NCI-H748 treated with DMSO at 0.1 percent for 48 hours (cell line): ENCODE measurements around the gene ZNF221.
A peak's percentile ranks its signal among the peaks of the same experiment; 100 is the strongest.
"Not testable (repeated sequence)": the region's sequence is repeated elsewhere in the genome, so short reads cannot be mapped to it uniquely, and the experiment has no call there.

Experiments
- DNase-seq: peaks from one replicate; lab custom pipeline; 2025; lab: John Stamatoyannopoulos, UW

Gene ZNF221

GRCh38 chr19:43950834-43951645 lies at the start of gene ZNF221:
Gene ZNF221 (plus strand): TSS chr19:43951228. CDS start chr19:43962727, 11,499 bp downstream.
- DNase-seq: peak; percentile 94

DNA sequence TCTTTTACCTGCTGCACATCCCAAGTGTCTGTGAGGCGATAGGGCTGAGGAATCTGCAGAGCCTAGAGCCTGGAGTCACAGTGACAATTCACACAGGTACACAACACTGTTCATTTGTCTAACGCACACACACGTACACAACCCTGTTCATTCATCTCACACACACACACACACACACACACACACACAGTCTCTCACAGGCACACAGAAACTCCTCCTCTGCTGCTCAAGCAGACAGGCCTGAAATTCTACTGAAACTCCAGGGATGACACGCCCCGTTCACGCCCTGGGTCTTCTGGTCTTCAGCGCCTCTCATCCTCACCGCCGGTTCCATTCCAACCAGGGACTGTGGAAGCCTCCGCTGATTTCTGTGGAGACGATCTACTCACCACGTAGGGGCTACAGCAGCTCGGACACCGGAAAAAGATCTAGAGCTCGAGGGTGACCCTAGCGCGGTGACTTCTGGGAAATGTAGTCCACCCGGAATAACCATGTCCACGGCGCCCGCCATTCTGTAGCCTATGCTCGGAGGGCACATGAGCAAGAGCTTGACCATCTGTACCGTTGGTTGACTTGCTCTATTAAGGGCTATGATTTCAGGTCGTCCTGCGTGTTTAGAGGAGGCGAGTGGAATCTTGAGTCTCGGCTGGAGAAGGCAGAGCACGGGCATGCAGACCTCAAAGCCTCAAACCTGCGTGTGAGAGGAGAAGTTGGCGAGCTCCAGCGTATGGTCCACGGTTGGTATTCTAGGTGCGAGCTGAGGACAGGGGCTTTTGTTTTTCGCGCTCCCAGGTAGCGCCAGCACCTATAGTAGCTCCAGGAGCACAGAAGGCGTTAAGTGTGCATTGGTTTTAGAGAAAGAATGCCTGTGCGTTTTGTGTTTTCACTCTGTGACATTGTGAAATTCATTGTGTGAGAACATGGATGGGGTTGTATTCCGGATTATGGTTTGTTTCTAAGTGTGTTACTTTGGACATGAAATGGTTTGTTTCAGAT lies 49.3 kb upstream of the ZNF221 start:
- peak; percentile 39 for DNase-seq

GRCh38 chr19:43902399-43902798 lies 48.6 kb upstream of the ZNF221 start:
- no peak for DNase-seq

- no peak for DNase-seq
These were observed 45.1 kb upstream of the ZNF221 start for GRCh38 chr19:43905897-43906296.

GRCh38 chr19:43906774-43907173 lies 44.3 kb upstream of the ZNF221 start:
- DNase-seq: no peak

- no peak for DNase-seq
These were observed 42.4 kb upstream of the ZNF221 start for GRCh38 chr19:43908659-43909058.

DNA sequence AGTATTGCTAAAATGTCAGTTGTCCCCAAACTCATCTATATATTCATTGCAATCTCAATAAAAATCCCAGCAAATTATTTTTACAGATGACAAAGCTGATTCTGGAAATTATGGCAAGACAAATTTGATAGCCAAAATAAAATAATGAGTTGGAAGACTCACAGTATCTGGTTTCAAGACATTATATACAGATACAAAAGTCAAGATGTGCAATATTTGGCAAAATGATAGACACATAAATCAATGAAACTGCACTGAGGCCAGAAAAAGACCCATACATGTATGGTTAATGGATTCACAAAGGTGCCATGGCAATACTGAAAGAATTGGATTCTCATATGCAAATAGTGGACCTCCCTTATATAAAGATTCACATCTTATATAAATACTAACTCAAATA lies 40.1 kb upstream of the ZNF221 start:
- DNase-seq: no peak

DNA sequence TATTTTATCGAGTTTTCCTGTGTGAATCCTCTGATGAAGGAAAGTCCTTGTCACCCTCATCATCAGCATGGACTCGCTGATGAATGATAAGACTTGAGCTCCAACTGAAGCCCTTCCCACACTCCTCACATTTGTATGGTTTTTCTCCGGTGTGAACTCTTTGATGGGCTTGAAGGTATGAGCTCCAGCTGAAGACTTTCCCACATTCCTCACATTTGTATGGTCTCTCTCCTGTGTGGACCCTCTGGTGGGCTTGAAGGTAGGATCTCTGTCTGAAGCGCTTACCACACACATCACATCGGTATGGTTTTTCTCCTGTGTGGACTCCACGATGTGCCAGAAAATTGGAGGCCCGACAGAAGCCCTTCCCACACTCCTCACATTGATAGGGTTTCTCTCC lies 37.6 kb upstream of the ZNF221 start:
- DNase-seq: no peak

GRCh38 chr19:43914051-43914450 lies 37.0 kb upstream of the ZNF221 start:
- DNase-seq: no peak

- DNase-seq: no peak
These were observed 27.2 kb upstream of the ZNF221 start for GRCh38 chr19:43923875-43924274.

DNA sequence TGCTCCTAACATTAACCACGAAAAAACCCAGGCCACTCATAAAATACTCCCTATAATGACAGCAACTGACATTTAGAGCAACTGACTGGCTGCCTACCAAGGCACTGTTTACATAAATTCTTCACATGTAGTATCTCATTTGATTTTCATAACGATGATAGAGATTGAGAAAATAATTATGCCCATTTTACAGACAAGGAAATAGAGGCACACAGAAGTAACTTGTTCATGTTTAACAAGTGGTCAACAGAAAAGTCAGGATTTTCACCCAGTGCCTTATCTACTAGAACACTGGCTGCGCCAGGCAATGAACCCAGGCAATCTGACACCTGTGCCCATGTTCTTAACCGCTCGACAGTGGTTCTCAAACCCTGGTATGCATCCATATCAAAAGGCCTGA lies 22.2 kb upstream of the ZNF221 start:
- no peak for DNase-seq

DNA sequence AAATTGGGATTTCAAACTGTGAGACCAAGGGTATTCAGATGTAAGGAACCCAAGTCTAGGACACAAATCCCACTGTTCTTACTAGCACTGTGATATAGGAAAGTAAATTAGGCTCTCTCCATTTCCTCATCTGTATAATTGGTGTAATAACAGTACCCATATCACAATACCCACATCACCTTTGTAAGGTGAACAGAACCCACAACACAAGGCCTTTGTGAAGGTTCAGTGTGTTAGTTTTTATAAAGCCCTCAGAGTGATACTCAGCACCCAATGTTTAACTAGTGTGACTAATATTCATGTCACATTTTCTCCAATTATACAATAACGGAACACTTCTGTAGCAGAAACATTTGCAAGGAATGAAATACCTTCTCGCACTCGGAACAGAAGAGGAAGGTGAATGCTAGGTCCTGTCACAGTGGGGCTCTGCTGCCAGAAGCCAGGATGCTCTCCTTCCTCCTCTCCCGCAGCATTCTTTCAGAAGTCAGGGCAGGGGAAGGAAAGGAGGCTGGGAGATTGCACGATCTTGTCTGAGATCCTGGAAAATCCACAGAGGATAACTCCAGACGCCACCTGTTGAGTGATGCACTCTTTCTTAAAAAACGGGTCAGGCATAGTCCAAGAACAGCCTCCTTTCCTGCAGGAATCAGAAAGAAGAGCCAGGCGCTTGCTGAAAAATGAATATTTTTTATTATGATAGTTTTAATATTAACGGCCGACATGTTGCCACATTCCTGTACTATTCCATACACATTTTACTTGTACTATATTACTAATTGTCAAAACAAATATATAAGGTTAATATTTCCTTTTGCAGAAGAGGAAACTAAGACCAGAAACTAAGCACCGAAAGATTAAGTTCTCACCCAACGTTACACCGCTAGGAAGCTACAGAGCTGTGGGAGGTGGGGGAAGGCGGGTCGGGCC lies 16.7 kb upstream of the ZNF221 start:
- no peak for DNase-seq

DNA sequence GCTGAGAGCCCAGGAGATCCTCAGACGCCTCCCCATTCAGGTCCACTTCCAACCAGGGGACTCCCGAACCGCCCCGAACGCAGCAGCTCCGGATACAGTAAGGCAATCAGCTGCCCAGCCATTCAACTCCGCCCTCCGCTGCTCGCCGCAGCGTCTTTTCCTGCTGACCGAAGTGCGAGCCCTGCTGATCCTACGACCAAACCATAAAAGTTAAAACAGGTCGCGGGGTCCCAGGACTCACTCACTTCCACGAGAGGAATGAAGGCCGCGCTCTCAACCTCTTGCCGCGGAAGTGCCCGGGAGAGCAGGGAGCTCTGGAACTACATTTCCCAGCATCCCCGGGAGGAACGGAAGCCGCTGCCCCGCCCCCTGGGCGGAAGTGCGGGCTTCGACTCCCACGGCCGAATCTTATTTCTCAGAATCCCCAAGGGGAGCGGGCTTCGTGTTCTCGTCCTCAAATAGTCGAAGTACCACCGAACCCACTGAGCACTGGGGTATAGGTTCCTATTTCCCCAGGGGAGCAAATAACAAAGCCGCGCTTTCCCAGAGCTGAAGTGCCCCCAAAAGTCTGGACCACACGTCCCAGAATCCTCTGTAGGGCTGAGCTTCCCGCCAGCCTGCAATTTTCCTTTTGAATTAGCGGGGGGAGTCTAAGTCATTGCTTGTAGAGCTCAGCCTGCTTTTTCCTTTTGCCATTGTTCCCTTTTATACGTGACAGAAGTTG lies 15.9 kb upstream of the ZNF221 start, which contains the start of gene ZNF45:
TSS of gene ZNF45 (minus strand) at position 298 of the 724 bp plus-strand sequence. CDS start 13,097 bp downstream, outside the sequence.
- peak; percentile 87 for DNase-seq

- no peak for DNase-seq
These were observed 14.8 kb upstream of the ZNF221 start for GRCh38 chr19:43936188-43936587.

DNA sequence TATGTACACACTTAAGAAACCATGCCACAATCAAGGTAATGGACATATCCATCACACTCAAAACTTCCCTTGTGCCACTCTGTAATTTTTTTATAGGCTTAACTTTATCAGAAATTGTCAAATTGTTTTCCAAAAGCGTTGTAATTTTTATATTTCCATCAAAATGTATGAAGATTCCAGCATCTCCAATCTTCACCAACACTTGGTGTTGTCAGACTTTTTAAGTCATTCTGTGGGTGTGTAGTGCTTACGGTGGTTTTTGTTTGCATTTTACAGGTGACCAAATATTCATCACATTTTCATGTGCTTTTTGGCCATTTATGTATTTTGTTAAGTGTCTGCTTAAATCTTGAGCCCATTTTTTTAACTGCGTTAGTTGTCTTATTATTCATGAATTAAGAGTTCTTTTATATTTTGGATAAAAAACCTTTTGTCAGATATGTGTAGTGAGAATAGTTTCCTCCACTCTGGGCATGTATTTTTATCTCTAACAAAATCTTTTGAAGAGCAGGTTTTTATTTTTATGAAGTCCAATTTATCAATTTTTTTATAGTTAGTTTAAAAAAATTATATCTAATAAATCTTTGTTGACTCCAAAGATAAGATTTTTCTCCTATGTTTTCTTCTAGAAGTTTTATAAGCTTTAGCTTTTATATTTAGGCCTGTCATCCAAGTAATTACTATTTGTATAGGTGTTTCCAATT lies 11.3 kb upstream of the ZNF221 start:
- no peak for DNase-seq

DNA sequence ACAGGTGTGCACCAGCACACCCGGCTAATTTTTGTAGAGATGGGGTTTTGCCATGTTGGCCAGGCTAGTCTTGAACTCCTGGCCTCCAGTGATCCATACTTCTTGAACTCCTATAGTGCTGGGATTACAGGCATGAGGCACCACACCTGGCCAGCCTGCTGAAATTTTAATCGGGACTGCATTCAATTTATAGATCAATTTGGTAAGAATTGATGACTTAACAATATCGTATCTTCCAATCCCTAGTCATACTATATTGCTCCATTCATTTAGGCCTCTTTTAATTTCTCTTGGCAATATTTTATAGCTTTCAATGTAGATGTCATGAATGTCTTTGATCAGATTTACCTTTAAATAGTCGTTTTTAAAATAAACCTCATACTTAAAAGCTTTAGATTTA lies 10.3 kb upstream of the ZNF221 start:
- no peak for DNase-seq

DNA sequence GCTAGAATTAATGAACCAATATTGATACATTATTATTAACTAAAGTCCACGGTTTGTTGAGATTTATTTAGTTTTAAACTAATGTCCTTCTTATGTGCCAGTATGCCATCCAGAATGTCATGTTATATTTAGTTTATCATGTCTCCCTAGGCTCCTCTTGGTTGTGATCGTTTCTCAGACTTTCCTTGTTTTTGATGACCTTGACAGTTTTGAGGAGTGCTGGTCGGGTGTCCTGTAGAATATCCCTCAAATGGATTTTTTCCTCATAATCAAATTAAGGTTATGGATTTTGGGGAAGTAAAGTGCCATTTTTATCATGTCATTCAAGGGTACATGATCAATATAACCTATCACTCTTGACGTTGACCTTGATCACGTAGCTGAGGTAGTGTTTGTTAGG lies 9.8 kb upstream of the ZNF221 start:
- no peak for DNase-seq

GRCh38 chr19:43947412-43947811 lies 3.6 kb upstream of the ZNF221 start:
- DNase-seq: not testable (repeated sequence)

DNA sequence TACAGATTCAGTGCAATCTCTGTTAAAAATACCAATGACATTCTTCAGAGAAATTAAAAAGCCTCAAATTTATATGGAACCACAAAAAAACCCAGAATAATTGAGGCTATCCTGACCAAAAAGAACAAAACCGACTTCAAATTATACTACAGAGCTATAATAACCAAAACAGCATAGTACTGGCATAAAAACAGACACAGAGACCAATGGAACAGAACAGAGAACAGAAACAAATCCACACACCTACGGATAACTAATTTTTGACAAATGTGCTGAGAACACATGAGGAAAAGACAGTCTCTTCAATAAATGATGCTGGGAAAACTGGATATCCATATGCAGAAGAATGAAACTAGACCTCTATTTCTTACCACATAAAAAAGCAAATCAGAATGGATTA lies 1.2 kb upstream of the ZNF221 start:
- not testable (repeated sequence) for DNase-seq

DNA sequence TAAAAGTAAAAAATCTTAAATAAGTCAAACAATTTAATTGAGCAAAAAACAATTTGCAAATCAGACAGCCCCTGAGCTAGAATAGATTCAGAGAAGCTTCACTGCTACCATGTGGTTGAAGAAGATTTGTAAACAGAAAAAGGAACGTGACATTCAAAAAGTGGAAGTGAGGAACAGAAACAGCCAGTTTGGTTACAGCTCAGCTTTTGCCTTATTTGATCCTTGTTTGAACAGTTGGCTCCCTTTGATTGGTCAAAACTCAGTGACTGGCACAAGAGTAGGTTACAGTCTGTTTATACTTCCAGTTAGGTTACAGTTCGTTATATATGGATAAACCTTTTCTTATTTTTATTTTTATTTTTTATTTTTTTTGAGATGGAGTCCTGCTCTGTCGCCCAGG lies 5.8 kb downstream of the ZNF221 start:
- no peak for DNase-seq
